DOHH2 (cell line): ENCODE results near the gene FBXO4.

Experiments
- H3F3A ChIP-seq: fragments of 200-600 bp; sonication (generic), shearing (Covaris generic); 2 replicates; pipeline ENCODE4 v1.6.0; 2016; ENCODE audit warnings: antibody characterized with exemption, mild to moderate bottlenecking; ENCODE audit not compliant: control insufficient read depth, insufficient read depth
- H3K27ac ChIP-seq: fragments of 200-600 bp; sonication (generic); 2 replicates; pipeline ENCODE4 v1.5.1; 2014; ENCODE audit warnings: low read depth, mild to moderate bottlenecking, low read length, moderate library complexity
- H3K27me3 ChIP-seq: fragments of 200-600 bp; sonication (generic); 2 replicates; pipeline ENCODE4 v1.6.1; 2014; ENCODE audit warnings: mild to moderate bottlenecking, low read length, mixed read lengths; ENCODE audit not compliant: control insufficient read depth
- H3K36me3 ChIP-seq: fragments of 200-600 bp; sonication (generic); 2 replicates; pipeline ENCODE4 v1.6.1; 2014; ENCODE audit warnings: mild to moderate bottlenecking, low read length, moderate library complexity, mixed read lengths; ENCODE audit not compliant: control insufficient read depth
- H3K4me1 ChIP-seq: fragments of 200-600 bp; sonication (generic); 2 replicates; pipeline ENCODE4 v1.6.1; 2014; ENCODE audit warnings: mild to moderate bottlenecking, low read length, mixed read lengths; ENCODE audit not compliant: control insufficient read depth
- H3K4me2 ChIP-seq: fragments of 200-600 bp; sonication (generic); 2 replicates; pipeline ENCODE4 v1.6.0; 2014; ENCODE audit warnings: mild to moderate bottlenecking, low read length, moderate library complexity
- H3K4me3 ChIP-seq: fragments of 200-600 bp; sonication (generic); 2 replicates; pipeline ENCODE4 v1.5.1; 2014; ENCODE audit warnings: mild to moderate bottlenecking, low read length, mixed read lengths
- H3K79me2 ChIP-seq: fragments of 200-600 bp; sonication (generic); 2 replicates; pipeline ENCODE4 v1.6.1; 2014; ENCODE audit warnings: mild to moderate bottlenecking, low read length, mixed read lengths; ENCODE audit not compliant: control insufficient read depth
- H3K9me2 ChIP-seq: fragments of 200-600 bp; sonication (generic); replicated peaks from 2 replicates; pipeline ENCODE4 v1.6.1; 2014; ENCODE audit warnings: mild to moderate bottlenecking, low read length, mixed read lengths; ENCODE audit not compliant: control insufficient read depth
- H3K9me3 ChIP-seq: fragments of 200-600 bp; sonication (generic); 2 replicates; pipeline ENCODE4 v1.6.1; 2014; ENCODE audit warnings: antibody characterized with exemption, low read length, mixed read lengths; ENCODE audit not compliant: control insufficient read depth, insufficient read depth
- H4K20me1 ChIP-seq: fragments of 200-600 bp; sonication (generic); 2 replicates; pipeline ENCODE4 v1.6.0; 2014; ENCODE audit warnings: low read depth, mild to moderate bottlenecking, antibody characterized with exemption, low read length, moderate library complexity; ENCODE audit not compliant: control insufficient read depth, insufficient read depth
- EZH2phosphoT487 ChIP-seq: fragments of 200-600 bp; sonication (generic); IDR thresholded peaks from 2 replicates; pipeline ENCODE4 v1.6.1; 2017; ENCODE audit warnings: borderline replicate concordance, mild to moderate bottlenecking, antibody characterized with exemption, low read length, moderate library complexity, mixed read lengths
- TF ChIP-seq, protein P1 (sequence below): fragments of 200-600 bp; sonication (generic); IDR thresholded peaks from one replicate; pipeline ENCODE4 v1.5.1; 2014; ENCODE audit warnings: antibody characterized with exemption, mild to moderate bottlenecking, low read depth, low read length; ENCODE audit not compliant: poor library complexity, severe bottlenecking

FBXO4 gene, protein sequence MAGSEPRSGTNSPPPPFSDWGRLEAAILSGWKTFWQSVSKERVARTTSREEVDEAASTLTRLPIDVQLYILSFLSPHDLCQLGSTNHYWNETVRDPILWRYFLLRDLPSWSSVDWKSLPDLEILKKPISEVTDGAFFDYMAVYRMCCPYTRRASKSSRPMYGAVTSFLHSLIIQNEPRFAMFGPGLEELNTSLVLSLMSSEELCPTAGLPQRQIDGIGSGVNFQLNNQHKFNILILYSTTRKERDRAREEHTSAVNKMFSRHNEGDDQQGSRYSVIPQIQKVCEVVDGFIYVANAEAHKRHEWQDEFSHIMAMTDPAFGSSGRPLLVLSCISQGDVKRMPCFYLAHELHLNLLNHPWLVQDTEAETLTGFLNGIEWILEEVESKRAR

DNA sequence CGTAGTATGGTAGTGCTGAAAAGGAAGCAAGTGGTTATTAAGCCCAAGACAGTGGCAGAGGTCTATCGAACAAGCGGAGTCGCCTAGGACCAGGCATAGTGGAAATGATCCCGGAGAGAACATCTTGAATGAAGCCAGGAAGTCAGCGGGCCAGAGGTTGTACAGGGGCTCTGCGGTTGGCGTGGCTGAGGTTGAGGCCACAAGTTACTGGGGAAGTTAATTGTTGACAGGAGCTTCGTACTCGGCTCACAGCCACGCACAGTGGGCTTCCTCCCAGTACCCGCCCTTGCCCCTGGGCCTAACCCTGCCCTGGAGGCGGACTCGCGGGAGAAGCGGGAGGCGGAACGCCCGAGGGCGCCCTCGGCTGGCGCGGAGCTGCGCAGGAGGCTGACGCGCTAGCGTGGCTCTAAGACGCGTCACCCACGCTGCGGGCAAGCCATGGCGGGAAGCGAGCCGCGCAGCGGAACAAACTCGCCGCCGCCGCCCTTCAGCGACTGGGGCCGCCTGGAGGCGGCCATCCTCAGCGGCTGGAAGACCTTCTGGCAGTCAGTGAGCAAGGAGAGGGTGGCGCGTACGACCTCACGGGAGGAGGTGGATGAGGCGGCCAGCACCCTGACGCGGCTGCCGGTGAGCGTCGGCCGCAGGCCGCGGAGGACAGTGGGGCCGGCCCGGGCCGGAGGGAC is at the start of gene FBXO4:
TSS of gene FBXO4 (plus strand) at position 410 of the 683 bp plus-strand sequence. CDS start at position 439, 29 bp downstream.
- H4K20me1 ChIP-seq = no peaks in the 10 kb centered on the region
- no peaks in the 10 kb centered on the region for H3K9me3 ChIP-seq
- peaks cover 44% of the 10 kb centered on the region for H3K4me1 ChIP-seq
- H3K27ac ChIP-seq = peak within 1 kb of the TSS; percentile 70
- no peaks in the 10 kb centered on the region for H3K9me2 ChIP-seq
- TF ChIP-seq EZH2phosphoT487 = no peak
- TF ChIP-seq, protein P1, sequence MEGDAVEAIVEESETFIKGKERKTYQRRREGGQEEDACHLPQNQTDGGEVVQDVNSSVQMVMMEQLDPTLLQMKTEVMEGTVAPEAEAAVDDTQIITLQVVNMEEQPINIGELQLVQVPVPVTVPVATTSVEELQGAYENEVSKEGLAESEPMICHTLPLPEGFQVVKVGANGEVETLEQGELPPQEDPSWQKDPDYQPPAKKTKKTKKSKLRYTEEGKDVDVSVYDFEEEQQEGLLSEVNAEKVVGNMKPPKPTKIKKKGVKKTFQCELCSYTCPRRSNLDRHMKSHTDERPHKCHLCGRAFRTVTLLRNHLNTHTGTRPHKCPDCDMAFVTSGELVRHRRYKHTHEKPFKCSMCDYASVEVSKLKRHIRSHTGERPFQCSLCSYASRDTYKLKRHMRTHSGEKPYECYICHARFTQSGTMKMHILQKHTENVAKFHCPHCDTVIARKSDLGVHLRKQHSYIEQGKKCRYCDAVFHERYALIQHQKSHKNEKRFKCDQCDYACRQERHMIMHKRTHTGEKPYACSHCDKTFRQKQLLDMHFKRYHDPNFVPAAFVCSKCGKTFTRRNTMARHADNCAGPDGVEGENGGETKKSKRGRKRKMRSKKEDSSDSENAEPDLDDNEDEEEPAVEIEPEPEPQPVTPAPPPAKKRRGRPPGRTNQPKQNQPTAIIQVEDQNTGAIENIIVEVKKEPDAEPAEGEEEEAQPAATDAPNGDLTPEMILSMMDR = peak; percentile 66
- peak within 1 kb of the TSS; percentile 94 for H3K4me2 ChIP-seq
- peak within 1 kb of the TSS; percentile 92 for H3K4me3 ChIP-seq
- no peaks in the 10 kb centered on the region for H3K27me3 ChIP-seq
- H3K79me2 ChIP-seq = peaks cover 22% of the 10 kb centered on the region
- peaks cover 29% of the 10 kb centered on the region for H3K36me3 ChIP-seq
- H3F3A ChIP-seq = peaks cover 17% of the 10 kb centered on the region

DNA sequence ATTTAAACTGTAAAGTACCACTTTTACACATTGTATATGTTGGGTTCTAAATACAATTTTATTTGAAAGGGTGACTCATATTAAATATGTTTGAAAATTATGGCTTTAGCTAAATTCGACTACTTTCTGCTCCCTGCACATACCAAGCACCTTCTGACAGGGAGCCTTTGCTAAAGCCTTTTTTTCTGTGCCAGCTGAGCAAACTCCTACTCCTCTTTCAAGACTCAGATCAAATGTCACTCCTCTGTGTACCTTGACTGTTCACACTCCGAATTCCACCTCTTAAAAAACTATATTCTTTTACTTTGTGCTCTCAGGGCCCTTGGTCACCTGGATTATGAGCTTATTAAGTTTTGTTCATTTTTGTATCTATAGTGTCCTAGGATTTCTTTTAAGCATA is 48.4 kb upstream of the FBXO4 start:
- no peaks in the 10 kb centered on the region for H3K27me3 ChIP-seq
- H3K9me2 ChIP-seq = no peaks in the 10 kb centered on the region
- H3K4me2 ChIP-seq = no peak overlapping the region
- H3K4me3 ChIP-seq = no peak overlapping the region
- no peaks in the 10 kb centered on the region for H3K9me3 ChIP-seq
- H3K36me3 ChIP-seq = no peaks in the 10 kb centered on the region
- no peaks in the 10 kb centered on the region for H4K20me1 ChIP-seq
- no peak overlapping the region for H3K27ac ChIP-seq
- no peaks in the 10 kb centered on the region for H3F3A ChIP-seq
- no peak for TF ChIP-seq EZH2phosphoT487
- TF ChIP-seq, protein P1 = no peak
- H3K79me2 ChIP-seq = no peaks in the 10 kb centered on the region
- no peaks in the 10 kb centered on the region for H3K4me1 ChIP-seq

DNA sequence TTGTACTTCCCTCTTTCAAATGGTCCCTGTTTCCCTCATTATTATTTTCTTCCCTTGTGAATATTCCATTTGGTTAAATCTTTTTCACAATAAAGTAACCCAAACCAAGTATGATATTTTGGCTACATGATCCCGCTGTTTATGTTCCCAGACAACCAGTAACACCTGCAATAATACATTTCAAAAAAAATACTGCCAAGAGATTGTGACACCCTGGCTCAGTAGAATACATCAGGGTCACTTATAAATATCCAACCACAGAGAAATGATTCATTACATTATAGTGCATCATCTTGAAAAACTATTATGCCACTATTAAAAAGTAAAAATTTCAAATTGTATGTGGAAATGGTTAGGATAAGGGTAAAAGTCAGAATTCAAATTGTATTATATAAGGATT is 47.7 kb upstream of the FBXO4 start:
- Histone ChIP-seq H3K9me2 (no peaks in the 10 kb centered on the region), H3F3A (no peaks in the 10 kb centered on the region), H3K27me3 (no peaks in the 10 kb centered on the region), H3K4me2 (no peak overlapping the region), H3K27ac (no peak overlapping the region), H3K36me3 (no peaks in the 10 kb centered on the region), H3K9me3 (no peaks in the 10 kb centered on the region), H3K4me1 (no peaks in the 10 kb centered on the region), H3K79me2 (no peaks in the 10 kb centered on the region), H3K4me3 (no peak overlapping the region), H4K20me1 (no peaks in the 10 kb centered on the region)
- no peak for TF ChIP-seq EZH2phosphoT487
- TF ChIP-seq, protein P1 = no peak
